Ishikawa (cell line): ENCODE measurements around the gene ANO4.

Experiments
- CEBPB ChIP-seq: IDR thresholded peaks from 2 replicates; pipeline ENCODE4 v1.6.1; 2012
- CREB1 ChIP-seq: IDR thresholded peaks from 2 replicates; pipeline ENCODE4 v1.6.1; 2012; ENCODE audit warnings: low read depth
- EGR1 ChIP-seq: IDR thresholded peaks from 2 replicates; pipeline ENCODE4 v1.6.1; 2012
- EP300 ChIP-seq: IDR thresholded peaks from 2 replicates; pipeline ENCODE4 v1.6.1; 2012; ENCODE audit warnings: borderline replicate concordance
- FOXM1 ChIP-seq: IDR thresholded peaks from 2 replicates; pipeline ENCODE4 v1.6.1; 2012; ENCODE audit warnings: low read depth, borderline replicate concordance
- NFIC ChIP-seq: IDR thresholded peaks from 2 replicates; pipeline ENCODE4 v1.6.1; 2012
- RAD21 ChIP-seq: IDR thresholded peaks from 2 replicates; pipeline ENCODE4 v1.6.1; 2012; ENCODE audit warnings: low read depth
- REST ChIP-seq: IDR thresholded peaks from 2 replicates; pipeline ENCODE4 v1.6.1; 2012; ENCODE audit warnings: low read depth, mild to moderate bottlenecking
- TAF1 ChIP-seq: IDR thresholded peaks from 2 replicates; pipeline ENCODE4 v1.6.1; 2012; ENCODE audit warnings: low read depth, mild to moderate bottlenecking
- TCF12 ChIP-seq: IDR thresholded peaks from 2 replicates; pipeline ENCODE4 v1.6.1; 2012; ENCODE audit warnings: low read depth
- TEAD4 ChIP-seq: IDR thresholded peaks from 2 replicates; pipeline ENCODE4 v1.6.1; 2012
- YY1 ChIP-seq: IDR thresholded peaks from 2 replicates; pipeline ENCODE4 v1.6.1; 2012; ENCODE audit warnings: low read depth
- ZBTB7A ChIP-seq: IDR thresholded peaks from 2 replicates; pipeline ENCODE4 v1.6.1; 2012; ENCODE audit warnings: low read depth
- TF ChIP-seq, protein P1 (sequence below): IDR thresholded peaks from 2 replicates; pipeline ENCODE4 v1.6.1; 2012
- TF ChIP-seq, protein P2 (sequence below): IDR thresholded peaks from 2 replicates; pipeline ENCODE4 v1.6.1; 2012

ANO4 gene

GRCh38 chr12:101066489-101066888 lies 271.9 kb downstream of the ANO4 start:
- TF ChIP-seq EP300 = no peak
- no peak for TF ChIP-seq TEAD4
- no peak for TF ChIP-seq TAF1
- TF ChIP-seq CEBPB = no peak
- no peak for TF ChIP-seq FOXM1
- no peak for TF ChIP-seq NFIC
- no peak for TF ChIP-seq EGR1
- TF ChIP-seq CREB1 = no peak

- TF ChIP-seq YY1 = no peak
- no peak for TF ChIP-seq TEAD4
- no peak for TF ChIP-seq EGR1
- no peak for TF ChIP-seq FOXM1
- TF ChIP-seq CREB1 = no peak
- TF ChIP-seq EP300 = no peak
- no peak for TF ChIP-seq TAF1
- no peak for TF ChIP-seq REST
Observed at GRCh38 chr12:101068402-101068801, 273.8 kb downstream of the ANO4 start.

- TF ChIP-seq REST (no peak), ZBTB7A (no peak), TAF1 (no peak), EP300 (no peak)
Observed at GRCh38 chr12:101068836-101069235, 274.3 kb downstream of the ANO4 start.

DNA sequence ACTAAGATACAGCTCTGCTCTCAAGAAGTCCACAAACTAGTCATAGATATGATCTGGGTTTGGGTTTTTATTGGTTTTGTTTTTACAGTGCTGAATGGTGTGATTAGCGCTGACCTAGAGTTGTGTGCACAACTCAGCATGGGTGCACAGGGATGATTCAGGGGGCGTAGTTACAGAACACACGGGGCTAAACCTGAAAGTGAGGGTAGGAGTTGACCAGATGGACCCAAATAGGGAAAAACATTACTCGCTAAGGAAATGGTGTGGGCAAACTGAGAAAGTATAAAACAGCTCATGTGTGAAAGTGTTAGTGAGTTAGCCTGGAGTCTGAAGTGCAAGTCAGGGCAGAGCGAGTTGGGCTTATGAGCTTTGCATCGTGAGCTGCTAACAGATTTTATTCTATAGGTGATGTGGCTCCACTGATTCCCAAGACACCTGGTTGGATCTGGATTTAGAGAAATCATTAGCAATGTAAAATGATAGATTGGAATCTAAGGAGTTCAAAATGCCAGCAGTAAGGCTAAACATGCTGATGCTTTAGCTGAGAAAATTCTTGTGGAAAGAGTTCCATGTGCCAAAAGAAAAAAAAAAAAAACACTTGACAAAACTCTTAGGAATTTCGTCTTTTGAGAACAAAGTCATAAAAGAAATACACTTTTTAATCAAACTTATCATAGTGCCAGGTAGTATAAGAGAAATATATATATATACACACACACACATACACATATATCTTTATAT lies 280.5 kb downstream of the ANO4 start:
- TF ChIP-seq EGR1 (no peak), EP300 (no peak), YY1 (no peak), REST (no peak), TEAD4 (no peak), TAF1 (no peak), CEBPB (no peak), ZBTB7A (no peak), NFIC (no peak), CREB1 (no peak), TCF12 (no peak), FOXM1 (no peak), RAD21 (no peak)
- TF ChIP-seq, protein P1, sequence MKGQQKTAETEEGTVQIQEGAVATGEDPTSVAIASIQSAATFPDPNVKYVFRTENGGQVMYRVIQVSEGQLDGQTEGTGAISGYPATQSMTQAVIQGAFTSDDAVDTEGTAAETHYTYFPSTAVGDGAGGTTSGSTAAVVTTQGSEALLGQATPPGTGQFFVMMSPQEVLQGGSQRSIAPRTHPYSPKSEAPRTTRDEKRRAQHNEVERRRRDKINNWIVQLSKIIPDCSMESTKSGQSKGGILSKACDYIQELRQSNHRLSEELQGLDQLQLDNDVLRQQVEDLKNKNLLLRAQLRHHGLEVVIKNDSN = no peak
- TF ChIP-seq, protein P2, sequence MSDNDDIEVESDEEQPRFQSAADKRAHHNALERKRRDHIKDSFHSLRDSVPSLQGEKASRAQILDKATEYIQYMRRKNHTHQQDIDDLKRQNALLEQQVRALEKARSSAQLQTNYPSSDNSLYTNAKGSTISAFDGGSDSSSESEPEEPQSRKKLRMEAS = no peak

GRCh38 chr12:101076921-101077320 lies 282.3 kb downstream of the ANO4 start:
- TF ChIP-seq TCF12 (no peak), YY1 (no peak), FOXM1 (no peak), NFIC (no peak), REST (no peak), CREB1 (no peak), EGR1 (no peak), TEAD4 (no peak), RAD21 (no peak), CEBPB (no peak), EP300 (no peak), TAF1 (no peak), ZBTB7A (no peak)
- TF ChIP-seq, protein P1 = no peak
- TF ChIP-seq, protein P2 = no peak
